Measurements from ENCODE around the gene DEGS2.

Gene DEGS2

GRCh38 chr14:100130521-100130920 is 28.9 kb downstream of the DEGS2 start:
- DNase-seq: no peak

GRCh38 chr14:100129161-100129589 is 30.3 kb downstream of the DEGS2 start:
- DNase-seq: no peak

- no peak for DNase-seq
These were observed 30.8 kb downstream of the DEGS2 start for GRCh38 chr14:100128688-100129087.

GRCh38 chr14:100127853-100128455 is 31.5 kb downstream of the DEGS2 start:
- DNase-seq: no peak

GRCh38 chr14:100126401-100126800 is 33.0 kb downstream of the DEGS2 start:
- DNase-seq: no peak

GRCh38 chr14:100124551-100125088 is 34.8 kb downstream of the DEGS2 start:
- no peak for DNase-seq

- DNase-seq: no peak
These were observed 35.8 kb downstream of the DEGS2 start for GRCh38 chr14:100123618-100124017.

- no peak for DNase-seq
These were observed 36.8 kb downstream of the DEGS2 start for GRCh38 chr14:100122481-100123223.

GRCh38 chr14:100121643-100122480 is 37.6 kb downstream of the DEGS2 start:
- no peak for DNase-seq

GRCh38 chr14:100120522-100121269 is 38.7 kb downstream of the DEGS2 start:
- no peak for DNase-seq

GRCh38 chr14:100119251-100119650 is 40.2 kb downstream of the DEGS2 start:
- DNase-seq: no peak

- DNase-seq: no peak
These were observed 40.9 kb downstream of the DEGS2 start for GRCh38 chr14:100118396-100119011.

GRCh38 chr14:100117633-100118395 is 41.6 kb downstream of the DEGS2 start:
- DNase-seq: no peak

- no peak for DNase-seq
These were observed 42.4 kb downstream of the DEGS2 start for GRCh38 chr14:100117026-100117425.

- DNase-seq: no peak
These were observed 43.3 kb downstream of the DEGS2 start for GRCh38 chr14:100116134-100116533.

- DNase-seq: no peak
These were observed 43.7 kb downstream of the DEGS2 start for GRCh38 chr14:100115726-100116125.

- DNase-seq: no peak
These were observed 44.2 kb downstream of the DEGS2 start for GRCh38 chr14:100115236-100115635.

- no peak for DNase-seq
These were observed 45.2 kb downstream of the DEGS2 start for GRCh38 chr14:100114109-100114765.

GRCh38 chr14:100111931-100112704 is 47.3 kb downstream of the DEGS2 start:
- DNase-seq: no peak

GRCh38 chr14:100110816-100111215 is 48.6 kb downstream of the DEGS2 start:
- DNase-seq: no peak

All from cortex of kidney (tissue), 1 donor.